AG10803 (cell line): ENCODE data around the gene ZNF143.
"Not testable (repeated sequence)": the region's sequence is repeated elsewhere in the genome, so short reads cannot be mapped to it uniquely, and the experiment has no call there.

ENCODE experiments used
- DNase-seq: peaks from one replicate; pipeline ENCODE4 v3.0.0; 2010; ENCODE audit warnings: low read depth
- H3K4me3 ChIP-seq: 2 replicates; pipeline ENCODE4 v1.5.1; 2011; ENCODE audit warnings: mild to moderate bottlenecking, low read length, control low read depth
- TF ChIP-seq, protein P1 (sequence below): conservative IDR thresholded peaks from 2 replicates; pipeline ENCODE4 v1.5.1; 2011; ENCODE audit warnings: mild to moderate bottlenecking, low read length, control low read depth, inconsistent platforms

Gene ZNF143

DNA sequence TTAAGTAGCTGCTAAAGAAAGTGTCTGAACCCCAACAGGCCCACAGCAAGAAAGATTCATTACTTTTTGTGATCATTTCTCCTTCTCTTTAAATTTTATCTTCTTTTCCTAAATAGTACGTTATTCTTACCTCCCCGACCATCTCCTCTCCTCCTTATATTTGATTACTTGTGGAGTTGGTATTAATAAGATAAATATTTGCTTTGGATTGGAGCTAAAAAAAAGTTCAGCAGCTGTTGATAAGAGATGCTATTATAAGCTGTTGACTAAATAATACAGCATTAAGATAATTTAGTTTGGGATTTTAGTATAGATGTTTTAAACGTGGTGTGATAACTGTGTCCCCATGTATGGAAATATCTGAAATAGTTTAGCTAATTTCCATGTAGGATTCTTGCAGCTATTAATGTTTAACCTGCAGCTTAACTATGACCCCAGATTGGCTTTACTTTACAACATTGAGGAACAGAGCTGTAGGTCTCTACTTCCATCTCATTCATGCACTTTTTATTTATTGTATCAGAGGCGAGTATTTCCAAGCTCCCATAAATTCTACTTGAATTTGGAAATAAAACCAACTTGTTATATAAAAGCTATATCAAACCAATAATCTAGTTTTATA, 37.8 kb downstream of the ZNF143 start:
- TF ChIP-seq, protein P1, sequence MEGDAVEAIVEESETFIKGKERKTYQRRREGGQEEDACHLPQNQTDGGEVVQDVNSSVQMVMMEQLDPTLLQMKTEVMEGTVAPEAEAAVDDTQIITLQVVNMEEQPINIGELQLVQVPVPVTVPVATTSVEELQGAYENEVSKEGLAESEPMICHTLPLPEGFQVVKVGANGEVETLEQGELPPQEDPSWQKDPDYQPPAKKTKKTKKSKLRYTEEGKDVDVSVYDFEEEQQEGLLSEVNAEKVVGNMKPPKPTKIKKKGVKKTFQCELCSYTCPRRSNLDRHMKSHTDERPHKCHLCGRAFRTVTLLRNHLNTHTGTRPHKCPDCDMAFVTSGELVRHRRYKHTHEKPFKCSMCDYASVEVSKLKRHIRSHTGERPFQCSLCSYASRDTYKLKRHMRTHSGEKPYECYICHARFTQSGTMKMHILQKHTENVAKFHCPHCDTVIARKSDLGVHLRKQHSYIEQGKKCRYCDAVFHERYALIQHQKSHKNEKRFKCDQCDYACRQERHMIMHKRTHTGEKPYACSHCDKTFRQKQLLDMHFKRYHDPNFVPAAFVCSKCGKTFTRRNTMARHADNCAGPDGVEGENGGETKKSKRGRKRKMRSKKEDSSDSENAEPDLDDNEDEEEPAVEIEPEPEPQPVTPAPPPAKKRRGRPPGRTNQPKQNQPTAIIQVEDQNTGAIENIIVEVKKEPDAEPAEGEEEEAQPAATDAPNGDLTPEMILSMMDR, result no peak
- no peak for DNase-seq
- H3K4me3 ChIP-seq, result no peak overlapping the region

DNA sequence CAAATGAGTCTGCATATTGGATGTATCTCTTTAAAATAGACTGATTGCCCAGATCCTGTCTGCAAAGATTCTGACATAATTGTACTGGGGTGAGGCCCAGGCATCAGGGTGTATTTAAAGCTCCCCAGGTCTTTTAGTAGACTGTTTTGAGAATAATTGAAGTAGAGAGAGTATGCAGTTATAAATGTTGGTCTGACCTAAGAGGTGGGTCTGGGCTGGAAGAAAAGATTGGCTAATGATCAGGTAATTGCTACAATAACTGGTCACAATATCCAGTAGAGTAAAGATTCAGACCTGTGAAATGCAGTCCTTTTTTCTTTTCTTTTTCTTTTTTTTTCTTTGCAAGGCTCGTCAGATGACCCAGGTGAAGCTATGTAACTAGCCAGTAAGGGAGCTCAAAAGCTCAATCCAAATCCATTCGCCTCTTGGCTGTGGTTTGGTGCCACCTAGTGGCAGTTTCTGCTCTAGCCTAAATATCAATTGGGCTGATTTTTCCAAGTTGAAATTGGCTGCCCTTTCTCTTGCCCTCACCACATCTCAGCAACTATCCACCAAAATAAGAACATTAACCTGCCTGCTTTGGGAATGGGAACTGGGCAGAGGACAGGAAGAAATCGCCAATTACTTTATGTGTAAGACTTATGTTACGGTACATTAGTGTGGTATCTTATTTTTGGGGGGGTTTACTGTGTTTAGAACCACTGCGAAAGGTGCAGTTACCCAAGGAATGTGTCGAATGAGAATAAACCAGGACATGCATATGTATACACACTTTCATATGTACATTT, 45.9 kb downstream of the ZNF143 start:
- peak; percentile 77 for DNase-seq
- TF ChIP-seq, protein P1, result peak; percentile 95
- H3K4me3 ChIP-seq, result no peak overlapping the region

DNA sequence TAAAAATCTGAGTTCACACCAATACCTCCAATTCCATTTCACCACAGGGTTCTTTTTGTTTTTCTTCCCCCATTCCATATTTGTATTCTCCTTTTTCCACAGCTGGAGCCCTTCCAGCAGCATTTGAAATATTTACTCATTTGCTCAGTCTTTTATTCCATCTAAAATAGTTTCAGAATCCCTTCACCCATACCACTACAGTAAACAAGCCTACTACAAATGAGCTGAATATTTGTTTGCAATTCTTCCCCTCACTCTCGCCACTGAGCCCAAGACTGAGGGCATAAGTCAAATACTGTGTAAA, 46.4 kb downstream of the ZNF143 start:
- TF ChIP-seq, protein P1, result no peak
- H3K4me3 ChIP-seq, result no peak overlapping the region
- no peak for DNase-seq

DNA sequence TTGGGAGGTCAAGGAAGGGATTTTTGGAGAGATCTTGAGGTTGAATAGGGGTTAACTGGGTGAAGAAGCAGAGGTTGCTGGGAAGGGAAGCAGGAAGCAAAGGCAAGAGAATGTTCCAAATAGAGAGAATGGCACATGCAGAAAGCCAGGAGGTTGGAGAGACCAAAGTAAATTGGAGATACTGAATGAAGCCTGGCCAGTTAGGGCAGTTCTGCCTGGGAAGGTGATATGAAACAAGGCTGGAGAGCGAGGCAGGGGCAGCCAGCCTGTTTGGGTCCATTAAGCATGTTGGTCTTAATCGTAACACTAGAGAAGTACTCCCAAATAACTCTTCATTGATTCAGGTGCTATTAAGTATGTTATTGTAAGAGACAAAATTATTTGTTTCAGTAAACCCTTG, 48.2 kb downstream of the ZNF143 start:
- DNase-seq, result no peak
- H3K4me3 ChIP-seq, result no peak overlapping the region
- TF ChIP-seq, protein P1, result no peak

DNA sequence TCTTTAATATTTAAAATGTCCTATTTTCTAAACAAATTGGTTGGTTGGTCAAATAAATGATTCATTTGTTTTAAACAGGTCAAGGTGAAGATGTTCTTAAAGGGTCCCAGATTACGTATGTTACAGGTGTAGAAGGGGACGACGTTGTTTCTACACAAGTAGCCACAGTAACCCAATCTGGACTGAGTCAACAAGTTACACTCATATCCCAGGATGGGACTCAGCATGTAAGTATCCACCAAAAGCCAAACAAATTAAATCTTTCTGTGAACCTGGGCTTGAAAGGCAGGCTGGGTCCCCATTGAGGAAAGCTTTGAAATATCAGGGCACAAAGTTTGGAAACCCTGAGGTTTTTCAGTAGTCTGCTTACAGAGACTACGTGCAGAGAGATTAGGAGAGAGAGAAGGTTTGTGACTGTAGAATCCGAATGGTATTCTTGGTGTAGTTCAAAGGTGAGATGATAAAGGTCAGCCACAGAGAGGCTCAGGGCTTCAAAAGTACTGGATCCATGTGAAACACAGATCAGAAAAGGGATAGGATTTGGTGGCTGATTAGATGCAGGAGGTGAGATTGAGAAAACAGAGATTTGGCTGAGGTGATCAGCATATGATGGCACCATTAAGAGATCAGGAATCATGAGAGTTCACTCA, 51.7 kb downstream of the ZNF143 start:
- TF ChIP-seq, protein P1, result no peak
- DNase-seq, result no peak
- no peak overlapping the region for H3K4me3 ChIP-seq

DNA sequence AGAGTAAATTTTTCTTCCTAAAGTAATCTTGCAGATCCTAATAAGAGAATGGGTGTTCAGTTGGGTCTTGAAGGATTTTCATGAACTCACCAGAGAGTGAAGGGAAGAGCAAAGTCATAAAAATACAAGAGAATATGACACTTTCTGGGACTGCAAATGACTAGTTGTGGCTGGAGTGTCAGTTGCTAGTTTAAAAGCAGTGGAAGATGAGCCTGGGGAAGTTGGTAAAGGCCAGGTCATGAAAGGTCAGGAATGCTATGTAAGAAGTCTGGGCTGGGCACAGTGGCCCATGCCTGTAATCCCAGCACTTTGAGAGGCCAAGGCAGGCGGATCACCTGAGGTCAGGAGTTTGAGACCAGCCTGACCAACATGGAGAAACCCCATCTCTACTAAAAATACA, 53.8 kb downstream of the ZNF143 start:
- DNase-seq, H3K4me3 ChIP-seq: not testable (repeated sequence)

DNA sequence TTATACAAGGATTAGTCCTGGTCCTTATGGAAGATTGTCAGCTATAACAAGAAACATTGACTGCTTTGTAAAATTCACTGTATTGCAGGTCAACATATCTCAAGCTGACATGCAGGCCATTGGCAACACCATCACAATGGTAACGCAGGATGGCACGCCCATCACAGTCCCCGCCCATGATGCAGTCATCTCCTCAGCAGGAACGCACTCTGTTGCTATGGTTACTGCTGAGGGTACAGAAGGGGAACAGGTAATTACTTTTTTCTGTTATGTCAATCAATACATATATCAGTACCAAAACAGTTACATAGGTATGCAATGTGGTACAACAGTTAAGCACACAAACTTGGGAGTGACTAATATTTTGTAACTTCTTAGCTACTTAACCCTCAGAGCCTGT, 55.3 kb downstream of the ZNF143 start:
- DNase-seq, result no peak
- H3K4me3 ChIP-seq, result no peak overlapping the region
- TF ChIP-seq, protein P1, result no peak
